H1 (cell line): ENCODE results near the gene ZNF155. TPM values are rescaled to one million over a fixed set of nuclear protein-coding genes. Genes with fewer than 3 reads are reported as not detected.

Source experiments
- CTCF ChIA-PET: fragments of 300-600 bp; sonication (Branson Sonifier 250); formaldehyde crosslinking; loops from one replicate; lab custom pipeline; 2021; ENCODE audit not compliant: partially characterized antibody; lab: Charles Lee
- POLR2A ChIA-PET: fragments of 300-600 bp; sonication (Branson Sonifier 250); formaldehyde crosslinking; loops from one replicate; lab custom pipeline; 2021; ENCODE audit warnings: inconsistent platforms; ENCODE audit not compliant: partially characterized antibody; lab: Charles Lee
- DNase-seq, 2 experiments: peaks; one replicate each; pipeline versions ENCODE4 v3.0.0 to v3.0.0-alpha.2; 2010 to 2022; ENCODE audit warnings: low spot score in 2 of 2, low read depth in 1 of 2, mixed read lengths in 1 of 2
- FAIRE-seq: peaks from 2 replicates; lab custom pipeline; 2011; peaks lifted over from hg19 to GRCh38; lab: Jason Lieb, UNC
- H2AFZ ChIP-seq: 2 replicates; pipeline ENCODE4 v1.8.1; 2012; ENCODE audit warnings: low read length, inconsistent platforms
- H2AK5ac ChIP-seq: 2 replicates; pipeline ENCODE4 v1.6.1; 2013; ENCODE audit warnings: low read depth, low read length
- H2BK120ac ChIP-seq: replicated peaks from 2 replicates; pipeline ENCODE3; 2013; ENCODE audit warnings: low read depth, low read length, inconsistent platforms
- H2BK12ac ChIP-seq: 2 replicates; pipeline ENCODE4 v1.6.1; 2013; ENCODE audit warnings: low read depth, low read length
- H2BK15ac ChIP-seq: 2 replicates; pipeline ENCODE4 v1.6.1; 2013; ENCODE audit warnings: low read length
- H2BK20ac ChIP-seq: 2 replicates; pipeline ENCODE4 v1.6.1; 2013; ENCODE audit warnings: low read length
- H2BK5ac ChIP-seq: 2 replicates; pipeline ENCODE4 v1.6.1; 2013; ENCODE audit warnings: low read depth, low read length
- H3K14ac ChIP-seq: 2 replicates; pipeline ENCODE4 v1.6.1; 2013; ENCODE audit warnings: inconsistent platforms; ENCODE audit not compliant: insufficient read length
- H3K18ac ChIP-seq: 2 replicates; pipeline ENCODE4 v1.6.1; 2013; ENCODE audit warnings: low read length; ENCODE audit errors: extremely low read depth
- H3K23ac ChIP-seq: 2 replicates; pipeline ENCODE4 v1.6.1; 2013; ENCODE audit warnings: inconsistent platforms; ENCODE audit not compliant: insufficient read length
- H3K23me2 ChIP-seq: 2 replicates; pipeline ENCODE4 v1.6.1; 2013; ENCODE audit warnings: low read depth, low read length
- H3K27ac ChIP-seq: 2 replicates; pipeline ENCODE4 v1.6.1; 2011; ENCODE audit warnings: low read depth, low read length, inconsistent platforms
- H3K27me3 ChIP-seq, 4 experiments: replicated peaks in 1 of 4; 1 replicate in 1 of 4; 2 replicates in 3 of 4; pipeline versions ENCODE4 v1.6.1 to v1.8.1; 2011 to 2013; ENCODE audit warnings: low read length in 3 of 4, mild to moderate bottlenecking in 3 of 4, inconsistent platforms in 2 of 4, mixed read lengths in 2 of 4, moderate library complexity in 1 of 4; ENCODE audit not compliant: control insufficient read depth in 3 of 4, insufficient read depth in 3 of 4; ENCODE audit errors: extremely low read depth in 1 of 4
- H3K36me3 ChIP-seq, 4 experiments: 2 replicates each; pipeline versions ENCODE4 v1.6.1 to v1.8.1; 2011 to 2013; ENCODE audit warnings: mild to moderate bottlenecking in 4 of 4, low read length in 3 of 4, moderate library complexity in 2 of 4, control low read depth in 1 of 4, inconsistent platforms in 1 of 4; ENCODE audit not compliant: insufficient read depth in 4 of 4, control insufficient read depth in 2 of 4
- H3K4ac ChIP-seq: replicated peaks from 2 replicates; pipeline ENCODE3; 2013; ENCODE audit warnings: low read length, low read depth, mixed read lengths, inconsistent platforms; ENCODE audit not compliant: insufficient read length
- H3K4me1 ChIP-seq, 4 experiments: replicated peaks in 1 of 4; 1 replicate in 1 of 4; 2 replicates in 3 of 4; pipeline versions ENCODE4 v1.6.1 to v1.8.1; 2011 to 2013; ENCODE audit warnings: low read length in 3 of 4, inconsistent platforms in 2 of 4, mixed read lengths in 1 of 4; ENCODE audit not compliant: insufficient read depth in 4 of 4, control insufficient read depth in 3 of 4
- H3K4me2 ChIP-seq, 2 experiments: 2 replicates each; pipeline versions ENCODE4 v1.6.1 to v1.8.1; 2011 to 2013; ENCODE audit warnings: low read depth in 2 of 2, low read length in 2 of 2, control low read depth in 1 of 2, inconsistent platforms in 1 of 2, mild to moderate bottlenecking in 1 of 2; ENCODE audit not compliant: insufficient read depth in 1 of 2
- H3K4me3 ChIP-seq, 4 experiments: fragments of 200-600, 300-600 bp in 1 of 4; sonication (generic), shearing (Covaris generic), sonication (Bioruptor Twin) in 1 of 4; 2 replicates each; pipeline versions ENCODE4 v1.5.1 to v1.8.1; 2011 to 2016; ENCODE audit warnings: low read length in 4 of 4, low read depth in 3 of 4, control low read depth in 2 of 4, inconsistent platforms in 2 of 4, mild to moderate bottlenecking in 2 of 4, mixed read lengths in 1 of 4, moderate library complexity in 1 of 4; ENCODE audit not compliant: insufficient read depth in 2 of 4; ENCODE audit errors: extremely low read depth in 1 of 4
- H3K56ac ChIP-seq: replicated peaks from 2 replicates; pipeline ENCODE3; 2013; ENCODE audit warnings: low read depth, mild to moderate bottlenecking, mixed read lengths, low read length, inconsistent platforms; ENCODE audit not compliant: insufficient read length
- H3K79me1 ChIP-seq: 2 replicates; pipeline ENCODE4 v1.6.1; 2013; ENCODE audit warnings: low read depth, low read length, control low read depth
- H3K79me2 ChIP-seq, 2 experiments: 2 replicates each; pipeline versions ENCODE4 v1.6.1 to v1.8.1; 2012 to 2013; ENCODE audit warnings: low read length in 2 of 2, mild to moderate bottlenecking in 2 of 2, inconsistent platforms in 1 of 2; ENCODE audit not compliant: insufficient read depth in 2 of 2, control insufficient read depth in 1 of 2
- H3K9ac ChIP-seq, 4 experiments: replicated peaks in 1 of 4; 1 replicate in 1 of 4; 2 replicates in 3 of 4; pipeline versions ENCODE4 v1.6.1 to v1.8.1; 2011 to 2013; ENCODE audit warnings: low read depth in 3 of 4, low read length in 3 of 4, control low read depth in 2 of 4, mild to moderate bottlenecking in 2 of 4, moderate library complexity in 2 of 4, inconsistent platforms in 1 of 4; ENCODE audit errors: extremely low read depth in 1 of 4
- H3K9me3 ChIP-seq, 2 experiments: 2 replicates each; pipeline versions ENCODE4 v1.6.1 to v1.8.1; 2012 to 2013; ENCODE audit warnings: mild to moderate bottlenecking in 2 of 2, moderate library complexity in 2 of 2, control low read depth in 1 of 2, inconsistent platforms in 1 of 2, low read depth in 1 of 2, low read length in 1 of 2, mixed read lengths in 1 of 2; ENCODE audit not compliant: insufficient read depth in 2 of 2
- H4K20me1 ChIP-seq, 2 experiments: replicated peaks in 1 of 2; 2 replicates each; pipeline versions ENCODE3 to v1.8.1; 2011 to 2013; ENCODE audit warnings: inconsistent platforms in 2 of 2, low read length in 2 of 2, mild to moderate bottlenecking in 1 of 2; ENCODE audit not compliant: insufficient read depth in 2 of 2, control insufficient read depth in 1 of 2
- H4K5ac ChIP-seq: 2 replicates; pipeline ENCODE4 v1.6.1; 2013; ENCODE audit warnings: low read length, low read depth, mixed read lengths, inconsistent platforms; ENCODE audit not compliant: insufficient read length
- H4K8ac ChIP-seq: 2 replicates; pipeline ENCODE4 v1.8.0; 2013; ENCODE audit warnings: mild to moderate bottlenecking, moderate library complexity, low read length, inconsistent platforms; ENCODE audit not compliant: insufficient read depth; ENCODE audit errors: extremely low read depth
- H4K91ac ChIP-seq: replicated peaks from 2 replicates; pipeline ENCODE3; 2013; ENCODE audit warnings: low read length, mixed read lengths, inconsistent platforms; ENCODE audit not compliant: insufficient read length
- ATF2 ChIP-seq: IDR thresholded peaks from 2 replicates; pipeline ENCODE4 v1.6.1; 2012; ENCODE audit warnings: low read length, inconsistent platforms
- CEBPB ChIP-seq: IDR thresholded peaks from 2 replicates; pipeline ENCODE4 v1.6.1; 2012; ENCODE audit warnings: low read depth, low read length
- EGR1 ChIP-seq: IDR thresholded peaks from 2 replicates; pipeline ENCODE4 v1.6.1; 2011; ENCODE audit warnings: low read depth, low read length, borderline replicate concordance
- GTF2F1 ChIP-seq: IDR thresholded peaks from 2 replicates; pipeline ENCODE4 v1.6.1; 2012; ENCODE audit warnings: low read depth, low read length, improper control_type of control experiment, borderline replicate concordance
- HDAC2 ChIP-seq, 2 experiments: fragments of 300-600 bp in 1 of 2; sonication (generic) in 1 of 2; IDR thresholded peaks; 2 replicates each; pipeline ENCODE4 v1.6.1; 2011 to 2012; ENCODE audit warnings: low read depth in 2 of 2, low read length in 2 of 2, mild to moderate bottlenecking in 2 of 2, moderate library complexity in 2 of 2, borderline replicate concordance in 1 of 2, inconsistent platforms in 1 of 2
- KDM4A ChIP-seq: IDR thresholded peaks from one replicate; pipeline ENCODE4 v1.7.1; 2012; ENCODE audit warnings: low read depth, mild to moderate bottlenecking, moderate library complexity, low read length, inconsistent platforms; ENCODE audit not compliant: severe bottlenecking
- POLR2AphosphoS5 ChIP-seq: IDR thresholded peaks from 2 replicates; pipeline ENCODE4 v1.6.1; 2011; ENCODE audit warnings: low read depth, low read length
- SAP30 ChIP-seq: fragments of 300-600 bp; sonication (generic); IDR thresholded peaks from 2 replicates; pipeline ENCODE4 v1.7.1; 2012; ENCODE audit warnings: low read length, moderate library complexity, mild to moderate bottlenecking, inconsistent platforms; ENCODE audit not compliant: insufficient read depth, insufficient replicate concordance
- SRF ChIP-seq: IDR thresholded peaks from 2 replicates; pipeline ENCODE4 v1.6.1; 2011; ENCODE audit warnings: mild to moderate bottlenecking, low read depth, low read length, moderate library complexity
- TAF7 ChIP-seq: optimal IDR thresholded peaks from 2 replicates; pipeline ENCODE3; 2011; ENCODE audit warnings: low read depth, mild to moderate bottlenecking, inconsistent platforms, low read length, moderate library complexity, borderline replicate concordance
- WGBS, 2 experiments: shearing (Covaris generic) in 1 of 2; methylation state at CpG; one replicate each; pipeline versions ENCODE4 v1.1.6 to v1.1.7; 2013 to 2015; ENCODE audit warnings: low lambda C conversion rate in 2 of 2, mixed read lengths in 2 of 2, inconsistent platforms in 1 of 2, low coverage in 1 of 2, missing lambda C conversion rate in 1 of 2; ENCODE audit not compliant: insufficient replicate concordance in 2 of 2, insufficient coverage in 1 of 2, insufficient read length in 1 of 2; ENCODE audit errors: extremely low coverage in 1 of 2, missing lambda C conversion rate in 1 of 2; 5-methylcytosine and 5-hydroxymethylcytosine counted together
- polyA plus RNA-seq, 7 experiments: library from polyadenylated mRNA; depleted of rRNA in 3 of 7; stranded (reverse) in 5 of 7; unstranded in 2 of 7; fragments of >200 nt in 5 of 7; fragments of 200-250 nt in 2 of 7; gene quantifications; 1 replicate in 5 of 7; 2 replicates in 1 of 7; 4 replicates in 1 of 7; pipeline versions ENCODE4 v1.2.1 to v1.2.3, GENCODE V29; 2011 to 2013; ENCODE audit warnings: missing spikeins in 2 of 7, mixed read lengths in 2 of 7
- total RNA-seq: library from RNA; stranded (reverse); fragmentation: NEBNext Ultra II Directional; extraction: Animal tissue kit (Norgen Biotek cat#: 25700); gene quantifications from 2 replicates; pipeline ENCODE4 v1.2.1, GENCODE V29; 2021

The ZNF155 gene
- total and polyA plus RNA-seq, 2 of the 8 experiments (the other 6 are each of a cell fraction or from before 2014, with no cell fraction given), result 3.1 to 9.0 TPM

GRCh38 chr19:44003461-44004009 lies 19.5 kb downstream of the ZNF155 start:
- no peaks in the 10 kb centered on the region for H4K20me1 ChIP-seq
- H3K56ac ChIP-seq, result no peak overlapping the region
- no peak overlapping the region for H2BK20ac ChIP-seq
- peak overlapping the region in 1 of 4 experiments; percentile 11; a peak in 1 of 7 replicates for H3K9ac ChIP-seq
- H3K4me3 ChIP-seq, result peak overlapping the region; percentile 85 to 96 (median 91)
- CTCF ChIA-PET, result no interaction called here
- no peaks in the 10 kb centered on the region for H3K27me3 ChIP-seq
- POLR2A ChIA-PET, result interaction anchor here (1.3 kb wide), 1 partner anchor 20 kb away, joined by 3 read pairs; the partner anchor contains the start of gene ZNF155
- H2BK5ac ChIP-seq, result no peak overlapping the region
- peak overlapping the region; percentile 80 to 87 for H3K4me2 ChIP-seq
- no peak overlapping the region; the same call in 1 of the 2 replicates for H4K8ac ChIP-seq
- peak overlapping the region; percentile 93 for H2AFZ ChIP-seq
- DNase-seq (peak in 1 of 2 experiments; percentile 44), FAIRE-seq (no peak)
- no peak overlapping the region for H2BK120ac ChIP-seq
- peaks cover 9% of the 10 kb centered on the region for H3K23me2 ChIP-seq
- no peak overlapping the region for H2BK15ac ChIP-seq
- H4K5ac ChIP-seq, result no peak overlapping the region
- H2BK12ac ChIP-seq, result no peak overlapping the region
- peaks cover 0 to 7% (median 2%) of the 10 kb centered on the region in 4 experiments; a peak in 4 of 8 replicates for H3K36me3 ChIP-seq
- no peak overlapping the region for H3K27ac ChIP-seq
- WGBS, 2 experiments, result 19% methylated on average over 15 of the region's 15 CpGs; no CpG with 5 or more reads in 1 of the 2 experiments
- TF ChIP-seq GTF2F1 (no peak), SRF (no peak), TAF7 (no peak), HDAC2 (IDR thresholded peaks at IDR 0.05; ENCODE audit: borderline replicate concordance in 1 of 2, low read depth in 2 of 2, low read length in 2 of 2) (no peak), EGR1 (no peak), KDM4A (no peak), POLR2AphosphoS5 (no peak), CEBPB (no peak), ATF2 (no peak), SAP30 (no peak)
- H3K9me3 ChIP-seq, result peaks cover under 1 to 5% of the 10 kb centered on the region in 2 experiments; a peak in 2 of 4 replicates
- no peak overlapping the region for H3K14ac ChIP-seq
- no peak overlapping the region for H4K91ac ChIP-seq
- no peak overlapping the region for H3K23ac ChIP-seq
- no peak overlapping the region for H3K4ac ChIP-seq
- H2AK5ac ChIP-seq, result no peak overlapping the region
- peaks cover 0 to 3% (median 0%) of the 10 kb centered on the region in 4 experiments; a peak in 2 of 7 replicates for H3K4me1 ChIP-seq
- no peaks in the 10 kb centered on the region for H3K79me2 ChIP-seq
- no peak overlapping the region for H3K18ac ChIP-seq
- H3K79me1 ChIP-seq, result no peaks in the 10 kb centered on the region
